ENCODE measurements around the gene CPNE4. TPM values are rescaled to one million over a fixed set of nuclear protein-coding genes. Genes with fewer than 3 reads are reported as not detected.

Gene CPNE4
- total RNA-seq, 1 experiment from 2014 or later = 5.7 TPM

GRCh38 chr3:131739211-131739610 is 295.6 kb downstream of the CPNE4 start:
- CTCF ChIA-PET = no interaction called here
- no TSS peak for BruUV-seq (replicated peaks)
- Histone ChIP-seq H3K4me1 (ENCODE audit: insufficient read depth, low read length, poor library complexity, severe bottlenecking) (no peaks in the 10 kb centered on the region), H3K27me3 (replicated peaks; ENCODE audit: insufficient read depth, low read depth, low read length, poor library complexity) (peaks cover 11% of the 10 kb centered on the region), H3K9me3 (ENCODE audit: low read depth, low read length, poor library complexity, severe bottlenecking) (no peaks in the 10 kb centered on the region), H3K36me3 (ENCODE audit: insufficient read depth, low read length, poor library complexity, severe bottlenecking) (no peaks in the 10 kb centered on the region), H3K4me3 (ENCODE audit: low read depth, low read length, poor library complexity, severe bottlenecking) (no peak overlapping the region), H3K27ac (ENCODE audit: low read depth, low read length, poor library complexity, severe bottlenecking) (no peak overlapping the region)
- intact Hi-C loops (cut with micrococcal nuclease; ENCODE audit: unreplicated experiment) = no loop called here
- POLR2A ChIA-PET (ENCODE audit: low non-redundant PET) = no interaction called here
- no peak for DNase-seq (ENCODE audit: low spot score)
- TF ChIP-seq CTCF (conservative IDR thresholded peaks at IDR 0.05; ENCODE audit: low read depth, low read length) (no peak), EZH2 (IDR thresholded peaks at IDR 0.05; ENCODE audit: borderline replicate concordance, low read depth, low read length, poor library complexity, severe bottlenecking) (no peak)

- TF ChIP-seq EZH2 (IDR thresholded peaks at IDR 0.05; ENCODE audit: borderline replicate concordance, low read depth, low read length, poor library complexity, severe bottlenecking) (no peak), CTCF (conservative IDR thresholded peaks at IDR 0.05; ENCODE audit: low read depth, low read length) (no peak)
- peak; percentile 81 for DNase-seq (ENCODE audit: low spot score)
- H3K4me3 ChIP-seq (ENCODE audit: low read depth, low read length, poor library complexity, severe bottlenecking) = no peak overlapping the region
- no peaks in the 10 kb centered on the region for H3K9me3 ChIP-seq (ENCODE audit: low read depth, low read length, poor library complexity, severe bottlenecking)
- peaks cover 11% of the 10 kb centered on the region for H3K27me3 ChIP-seq (replicated peaks; ENCODE audit: insufficient read depth, low read depth, low read length, poor library complexity)
- H3K36me3 ChIP-seq (ENCODE audit: insufficient read depth, low read length, poor library complexity, severe bottlenecking) = no peaks in the 10 kb centered on the region
- no TSS peak for BruUV-seq (replicated peaks)
- intact Hi-C loops (cut with micrococcal nuclease; ENCODE audit: unreplicated experiment) = no loop called here
- no peak overlapping the region for H3K27ac ChIP-seq (ENCODE audit: low read depth, low read length, poor library complexity, severe bottlenecking)
- ChIA-PET POLR2A (ENCODE audit: low non-redundant PET) (no interaction called here), CTCF (no interaction called here)
- no peaks in the 10 kb centered on the region for H3K4me1 ChIP-seq (ENCODE audit: insufficient read depth, low read length, poor library complexity, severe bottlenecking)
Observed at GRCh38 chr3:131738095-131738494, 296.7 kb downstream of the CPNE4 start.

GRCh38 chr3:131735544-131735943 is 299.3 kb downstream of the CPNE4 start:
- H3K9me3 ChIP-seq (ENCODE audit: low read depth, low read length, poor library complexity, severe bottlenecking) = no peaks in the 10 kb centered on the region
- no peak for DNase-seq (ENCODE audit: low spot score)
- POLR2A ChIA-PET (ENCODE audit: low non-redundant PET) = interaction anchor here (0.5 kb wide), 1 partner anchor 27 kb away, joined by 5 read pairs; no protein-coding TSS in a partner anchor
- intact Hi-C loops (cut with micrococcal nuclease; ENCODE audit: unreplicated experiment) = no loop called here
- no TSS peak for BruUV-seq (replicated peaks)
- H3K27me3 ChIP-seq (replicated peaks; ENCODE audit: insufficient read depth, low read depth, low read length, poor library complexity) = peaks cover 11% of the 10 kb centered on the region
- no peak overlapping the region for H3K27ac ChIP-seq (ENCODE audit: low read depth, low read length, poor library complexity, severe bottlenecking)
- CTCF ChIA-PET = no interaction called here
- H3K36me3 ChIP-seq (ENCODE audit: insufficient read depth, low read length, poor library complexity, severe bottlenecking) = no peaks in the 10 kb centered on the region
- TF ChIP-seq CTCF (conservative IDR thresholded peaks at IDR 0.05; ENCODE audit: low read depth, low read length) (no peak), EZH2 (IDR thresholded peaks at IDR 0.05; ENCODE audit: borderline replicate concordance, low read depth, low read length, poor library complexity, severe bottlenecking) (no peak)
- no peaks in the 10 kb centered on the region for H3K4me1 ChIP-seq (ENCODE audit: insufficient read depth, low read length, poor library complexity, severe bottlenecking)
- no peak overlapping the region for H3K4me3 ChIP-seq (ENCODE audit: low read depth, low read length, poor library complexity, severe bottlenecking)

All from A673 (cell line).